NB4 (cell line): ENCODE data around the gene CAMTA1.

Source experiments
- POLR2A ChIP-seq: IDR thresholded peaks from 2 replicates; pipeline ENCODE4 v1.6.1; 2011; ENCODE audit warnings: mild to moderate bottlenecking; ENCODE audit not compliant: insufficient read length; ENCODE audit errors: extremely low read depth
- TF ChIP-seq, protein P1 (sequence below): IDR thresholded peaks from one replicate; pipeline ENCODE4 v1.5.1; 2012; ENCODE audit warnings: low read depth, low read length

DNA sequence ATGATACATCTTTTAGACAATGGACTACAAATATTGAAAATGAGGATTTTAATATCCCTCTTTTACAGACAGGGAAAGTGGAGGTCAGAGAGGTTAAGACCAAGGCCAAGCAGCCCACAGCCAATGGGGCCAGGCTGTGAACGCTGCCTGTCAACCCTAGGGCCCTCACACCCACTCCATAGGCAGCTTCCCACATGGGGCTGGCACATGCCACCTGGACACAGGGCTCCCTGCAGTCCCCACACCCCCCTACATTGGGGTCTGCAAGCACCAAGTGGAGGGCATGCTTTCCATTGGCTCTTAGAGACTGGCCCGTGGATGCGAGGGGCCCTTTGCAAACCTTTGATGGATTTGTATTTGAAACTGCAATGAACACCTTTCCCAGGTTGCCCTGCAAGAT is 637.3 kb downstream of the CAMTA1 start:
- no peak for TF ChIP-seq POLR2A
- TF ChIP-seq, protein P1, sequence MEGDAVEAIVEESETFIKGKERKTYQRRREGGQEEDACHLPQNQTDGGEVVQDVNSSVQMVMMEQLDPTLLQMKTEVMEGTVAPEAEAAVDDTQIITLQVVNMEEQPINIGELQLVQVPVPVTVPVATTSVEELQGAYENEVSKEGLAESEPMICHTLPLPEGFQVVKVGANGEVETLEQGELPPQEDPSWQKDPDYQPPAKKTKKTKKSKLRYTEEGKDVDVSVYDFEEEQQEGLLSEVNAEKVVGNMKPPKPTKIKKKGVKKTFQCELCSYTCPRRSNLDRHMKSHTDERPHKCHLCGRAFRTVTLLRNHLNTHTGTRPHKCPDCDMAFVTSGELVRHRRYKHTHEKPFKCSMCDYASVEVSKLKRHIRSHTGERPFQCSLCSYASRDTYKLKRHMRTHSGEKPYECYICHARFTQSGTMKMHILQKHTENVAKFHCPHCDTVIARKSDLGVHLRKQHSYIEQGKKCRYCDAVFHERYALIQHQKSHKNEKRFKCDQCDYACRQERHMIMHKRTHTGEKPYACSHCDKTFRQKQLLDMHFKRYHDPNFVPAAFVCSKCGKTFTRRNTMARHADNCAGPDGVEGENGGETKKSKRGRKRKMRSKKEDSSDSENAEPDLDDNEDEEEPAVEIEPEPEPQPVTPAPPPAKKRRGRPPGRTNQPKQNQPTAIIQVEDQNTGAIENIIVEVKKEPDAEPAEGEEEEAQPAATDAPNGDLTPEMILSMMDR = no peak
